Hippocampal formation (tissue), 2 donors: ENCODE data around the gene POLD2.

Experiments used
- DNase-seq, 2 donors: peaks; one replicate each; lab custom pipeline; 2025; lab: John Stamatoyannopoulos, UW

The POLD2 gene

DNA sequence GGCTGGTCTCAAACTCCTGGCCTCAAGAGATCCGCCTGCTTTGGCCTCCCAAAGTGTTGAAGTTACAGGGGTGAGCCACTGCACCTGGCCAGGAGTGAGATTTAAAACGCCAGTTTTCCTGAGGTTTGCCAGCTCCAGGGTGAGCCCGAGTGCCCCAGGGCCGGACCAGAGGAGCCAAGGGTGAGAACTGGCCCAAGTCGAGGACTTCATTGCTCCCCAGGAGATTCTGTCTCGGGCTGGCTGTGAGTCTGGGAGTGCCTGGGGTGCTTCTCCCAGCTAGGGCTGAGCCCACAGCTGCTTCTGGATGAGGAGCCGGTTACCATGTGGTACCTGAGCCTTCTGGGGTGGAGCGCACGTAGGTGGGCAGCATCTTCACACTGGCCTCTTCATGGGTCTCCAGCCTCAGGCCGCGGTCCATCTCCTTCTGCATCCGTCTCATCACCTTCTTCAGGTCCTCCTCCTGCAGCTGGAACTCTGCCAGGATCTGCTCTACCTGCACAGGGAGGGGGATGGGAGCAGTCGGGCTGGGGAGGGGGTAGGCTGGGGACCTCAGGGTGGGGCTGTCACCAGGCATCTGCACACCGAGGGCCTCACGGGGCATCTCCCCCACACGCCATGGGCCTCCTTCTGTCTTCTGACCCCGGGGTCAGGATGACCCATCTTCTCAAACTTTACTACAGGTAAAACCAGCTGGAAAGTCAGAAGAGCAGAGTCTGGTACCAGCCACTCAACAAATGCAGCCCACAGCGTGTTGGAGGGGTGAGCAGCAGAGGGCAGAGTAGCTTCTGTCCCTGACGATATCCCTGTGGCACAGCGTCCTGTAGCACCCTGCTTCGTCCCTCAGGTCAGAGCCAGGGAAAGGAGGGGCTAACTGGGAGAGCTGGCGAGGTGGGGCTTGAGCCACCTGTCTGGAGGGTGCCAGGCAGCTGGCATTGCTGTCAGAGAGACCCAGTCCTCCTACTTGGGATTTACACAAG is 29.9 kb upstream of the POLD2 start:
- no peak for DNase-seq

DNA sequence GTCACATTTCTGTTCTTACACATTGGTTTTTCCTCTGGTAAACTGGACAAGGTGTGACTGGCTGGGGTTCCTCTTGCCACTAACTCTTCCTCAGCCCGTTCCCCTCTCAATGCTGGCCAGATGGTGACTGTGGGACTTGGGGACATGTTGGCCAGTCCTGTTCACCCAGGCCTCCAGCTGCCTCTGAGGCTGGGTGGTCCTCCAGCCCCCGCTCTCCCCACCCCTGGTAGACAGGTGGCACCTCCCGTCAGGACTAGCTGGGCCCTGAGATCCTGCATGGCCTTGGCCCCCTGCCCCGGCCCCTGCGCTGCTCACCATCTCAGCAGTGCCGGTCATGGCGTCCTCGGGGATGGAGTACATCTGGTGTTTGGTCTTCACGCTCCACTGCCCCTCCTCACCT is 28.6 kb upstream of the POLD2 start:
- no peak for DNase-seq

DNA sequence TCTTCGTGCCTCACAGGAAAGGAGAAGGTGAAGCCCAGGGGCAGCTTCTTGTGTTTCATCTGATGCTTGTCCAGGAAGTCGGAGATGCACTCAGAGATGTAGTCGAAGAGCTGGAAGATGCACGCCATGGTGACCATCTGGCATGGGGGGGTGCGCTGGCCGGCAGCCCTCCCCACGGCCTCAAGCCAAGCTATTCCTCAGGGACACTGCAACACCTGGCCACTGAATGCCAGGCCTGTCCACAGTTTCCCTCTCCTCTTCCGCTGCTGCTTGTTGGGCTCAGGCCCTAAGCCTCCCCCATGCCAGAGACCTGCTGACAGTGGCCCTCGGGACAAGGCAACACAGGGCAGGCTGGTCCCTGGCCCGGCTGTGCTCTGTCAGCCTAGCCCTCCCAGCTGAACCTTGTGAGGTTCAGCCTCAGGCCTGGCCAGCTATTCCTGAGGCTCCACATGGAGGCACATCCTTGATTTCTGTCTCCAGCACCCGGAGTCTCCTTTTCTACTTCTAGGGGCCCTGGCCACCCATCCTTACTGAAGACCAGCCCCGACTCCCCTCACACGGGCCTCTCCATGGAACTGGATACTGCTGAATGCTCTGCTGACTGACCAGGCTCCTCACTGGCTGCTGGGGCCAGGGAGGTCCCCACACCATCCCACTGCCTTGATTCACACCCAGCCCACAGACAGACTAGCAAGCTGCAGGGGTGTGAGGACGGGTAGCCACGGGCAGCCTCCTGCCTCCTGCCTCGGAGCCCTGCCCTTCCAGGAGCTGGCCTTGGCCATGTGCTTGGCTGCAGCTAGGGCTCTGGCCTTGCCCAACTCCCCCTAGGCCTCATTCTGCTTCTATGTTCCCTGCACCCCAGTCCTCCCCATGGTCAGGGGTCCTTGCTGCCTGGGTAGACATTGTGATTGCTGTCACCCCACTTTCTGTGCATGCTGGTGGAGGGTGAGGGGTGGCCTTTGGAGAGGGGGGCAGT is 27.9 kb upstream of the POLD2 start:
- no peak for DNase-seq

DNA sequence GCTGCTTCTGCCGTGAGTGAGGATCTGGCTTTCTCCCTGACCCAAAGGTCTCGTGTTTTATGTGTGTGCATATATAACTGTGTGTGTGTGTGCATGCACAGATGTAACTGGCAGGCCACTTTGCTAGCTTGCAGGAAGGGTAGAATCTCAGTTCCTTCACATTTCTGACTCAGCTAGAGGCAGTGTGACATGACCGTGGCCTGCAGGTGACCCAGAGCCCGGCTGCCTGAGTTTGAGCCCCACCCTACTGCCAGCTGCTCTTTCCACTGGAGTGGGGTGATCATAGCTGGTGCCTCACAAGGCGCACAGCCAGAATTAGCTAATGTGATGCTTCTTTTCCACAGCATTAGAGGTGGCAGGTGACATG is 27.1 kb upstream of the POLD2 start:
- no peak for DNase-seq

DNA sequence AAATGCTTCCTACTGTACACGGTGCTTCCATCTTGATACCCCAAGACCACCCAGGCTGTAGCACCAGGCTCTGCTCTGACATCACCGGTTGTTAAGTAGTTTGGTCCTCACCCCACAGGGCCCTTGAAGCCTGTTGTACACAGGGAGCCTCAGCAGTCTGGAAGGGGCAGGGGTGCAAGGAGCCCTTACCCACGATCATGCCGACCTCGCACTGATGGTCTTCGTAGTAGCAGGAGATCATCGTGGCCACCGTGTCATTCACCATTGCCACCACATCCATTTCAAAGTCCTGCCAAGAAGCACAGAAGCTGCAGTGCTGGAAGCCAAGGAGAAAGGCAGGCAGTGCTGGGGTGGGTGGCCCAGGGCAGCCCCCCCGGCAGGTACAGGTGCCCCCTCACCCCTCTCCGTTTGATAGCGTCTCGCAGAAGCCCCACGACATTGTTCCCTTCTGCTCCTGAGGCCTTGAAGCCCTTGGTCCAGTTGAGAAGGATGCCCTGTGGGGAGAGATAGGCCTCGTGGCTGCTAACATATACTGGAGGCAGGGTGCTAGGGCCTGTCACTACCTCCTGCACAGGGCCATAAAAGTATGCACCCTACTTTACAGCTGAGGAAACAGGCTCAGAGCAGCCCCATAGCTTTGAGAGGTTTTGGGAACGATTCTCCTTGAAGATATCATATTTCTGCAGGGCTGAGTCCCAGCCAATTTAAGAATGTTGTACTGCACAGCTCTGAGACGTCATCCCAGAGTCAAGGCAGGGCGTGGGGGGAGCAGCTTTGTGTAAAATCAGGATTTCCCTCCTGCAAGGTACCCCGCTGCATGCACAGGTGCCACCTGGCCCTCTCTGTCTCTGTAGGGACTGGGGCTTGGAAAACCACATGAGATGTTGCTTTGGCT is 26.5 kb upstream of the POLD2 start:
- DNase-seq = no peak

DNA sequence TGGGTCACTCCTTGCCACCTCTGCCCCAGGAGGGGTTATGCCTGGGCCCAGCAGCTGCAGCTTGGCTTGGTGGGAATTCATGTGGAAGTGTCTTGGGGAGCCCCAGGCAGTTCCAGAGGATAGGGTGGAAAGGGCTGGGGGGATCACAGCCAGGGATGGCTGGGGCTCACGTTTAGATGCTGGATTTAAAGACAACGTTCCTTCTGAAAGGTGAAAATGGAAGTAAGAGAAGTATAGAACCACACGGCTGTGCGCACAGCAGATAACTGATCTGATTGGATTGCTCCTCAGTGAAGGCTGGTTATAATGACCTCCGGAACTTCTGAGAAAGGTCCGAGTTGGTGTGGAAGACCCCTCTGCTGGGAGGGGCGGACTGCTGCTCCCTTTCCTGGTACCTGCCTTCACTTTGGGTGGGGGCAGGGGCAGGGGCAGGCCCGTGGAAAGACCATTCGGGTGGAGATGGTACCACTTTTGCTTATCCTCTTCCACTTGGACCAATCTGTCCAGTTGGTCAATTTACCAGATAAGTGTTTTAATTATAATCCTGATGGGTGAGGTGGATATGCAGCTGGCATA is 25.7 kb upstream of the POLD2 start:
- no peak for DNase-seq

DNA sequence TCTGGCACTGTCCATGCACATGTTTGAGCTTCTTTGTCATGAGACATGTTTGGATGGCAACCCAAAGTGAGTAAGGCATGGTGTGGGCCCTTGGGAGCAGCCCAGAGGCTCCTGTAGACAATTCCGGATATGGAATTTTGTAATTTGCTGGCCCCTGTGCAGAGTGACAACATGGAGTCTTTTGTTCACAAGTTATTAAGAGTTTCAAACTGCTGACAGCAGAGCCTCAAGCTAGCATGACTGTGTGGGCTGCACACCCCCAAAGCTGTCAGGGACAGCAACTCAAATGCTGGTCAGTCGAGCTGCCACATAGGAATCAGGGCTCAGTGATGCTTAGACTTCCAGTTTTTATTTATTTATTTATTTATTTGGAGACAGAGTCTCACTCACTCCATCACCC is 24.8 kb upstream of the POLD2 start:
- DNase-seq = no peak

DNA sequence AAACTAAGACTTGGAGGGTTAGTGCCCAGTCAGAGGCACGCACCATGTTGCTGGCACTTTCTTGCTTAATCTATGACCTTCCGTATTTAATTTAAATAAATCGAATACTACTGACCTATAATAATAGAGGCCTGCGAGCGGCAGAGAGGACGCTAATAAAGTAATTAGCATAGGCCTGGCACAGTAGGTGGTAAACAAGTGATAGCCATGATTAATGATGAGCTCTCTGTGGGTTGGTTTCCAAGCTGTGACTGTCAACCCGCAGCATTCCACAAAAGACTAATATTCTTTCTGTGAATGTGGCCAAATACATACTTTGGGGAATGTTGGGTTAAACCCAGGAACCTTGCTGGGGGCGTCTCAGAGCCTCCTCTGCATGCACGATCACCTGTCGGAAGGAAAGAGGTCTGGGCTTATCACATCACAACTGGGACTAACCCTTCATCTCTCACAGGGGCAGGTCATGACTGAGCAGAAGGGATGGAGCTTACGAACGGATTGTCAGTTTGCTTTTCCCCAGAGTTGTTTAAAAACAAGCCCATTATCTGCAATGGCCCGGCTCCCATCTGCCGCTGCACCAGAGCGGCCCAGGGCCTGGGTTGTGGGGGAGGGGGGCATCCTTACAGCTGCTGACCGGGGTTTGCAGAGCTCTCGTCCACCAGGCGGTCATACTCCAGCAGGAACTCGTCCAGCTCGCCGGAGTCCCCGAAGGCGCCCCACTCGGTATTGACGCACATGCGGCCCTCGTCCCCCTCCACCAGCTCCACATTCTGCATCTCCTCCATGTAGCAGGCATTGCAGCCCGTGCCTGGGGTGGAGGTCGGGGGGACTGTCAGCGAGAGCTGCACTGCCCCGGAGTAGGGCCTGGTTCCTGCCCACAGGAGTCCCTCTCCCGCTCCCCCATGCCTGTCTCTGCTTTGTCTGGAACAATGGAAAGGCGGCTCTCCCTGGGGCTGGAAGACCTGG is 24.0 kb upstream of the POLD2 start:
- DNase-seq = no peak

DNA sequence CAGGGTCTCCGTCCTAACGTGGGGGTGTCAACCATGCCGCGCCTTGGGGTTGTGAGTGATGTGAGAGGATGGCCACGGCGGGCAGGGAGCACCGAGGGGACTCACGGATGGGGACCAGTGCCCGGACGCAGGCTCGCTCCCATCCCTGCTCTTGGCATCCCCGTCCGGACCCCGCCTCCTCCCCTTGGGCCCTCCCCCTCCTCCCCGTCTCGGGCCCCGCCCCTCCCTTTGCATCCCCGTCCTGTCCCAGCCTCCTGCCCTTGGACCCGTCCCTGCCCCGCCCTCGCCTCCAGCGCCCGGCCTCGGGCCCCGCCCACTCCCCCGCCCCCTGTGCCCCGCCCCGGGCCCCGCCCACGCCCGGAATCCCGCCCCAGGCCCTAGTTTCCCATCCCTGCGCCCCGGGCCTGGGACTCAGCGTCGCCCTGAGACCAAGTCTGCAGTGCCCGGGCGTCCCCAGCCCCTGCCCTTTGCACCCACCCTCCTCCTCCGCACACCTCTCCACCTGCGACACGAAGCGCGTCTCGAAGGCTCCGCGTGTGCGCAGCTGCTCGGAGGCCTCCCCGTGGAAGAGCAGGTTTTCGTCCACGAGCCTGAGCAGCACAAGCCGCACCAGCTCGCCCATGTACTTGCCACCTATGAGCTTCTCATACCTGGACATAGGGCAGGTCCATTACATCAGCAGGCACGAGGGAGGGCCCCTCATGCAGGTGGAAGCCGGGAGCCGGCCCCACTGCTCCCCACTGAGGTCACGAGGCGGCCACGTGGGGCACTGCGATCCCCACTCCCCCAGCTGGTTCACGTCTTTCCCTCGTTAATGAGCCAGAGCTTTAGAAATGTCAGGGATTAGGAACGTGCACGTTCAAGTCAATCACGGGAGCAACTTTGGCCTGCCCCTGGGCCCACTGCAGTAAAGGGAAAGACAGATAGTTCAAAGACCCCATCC is 22.9 kb upstream of the POLD2 start:
- DNase-seq = peak; percentile 40 to 86

DNA sequence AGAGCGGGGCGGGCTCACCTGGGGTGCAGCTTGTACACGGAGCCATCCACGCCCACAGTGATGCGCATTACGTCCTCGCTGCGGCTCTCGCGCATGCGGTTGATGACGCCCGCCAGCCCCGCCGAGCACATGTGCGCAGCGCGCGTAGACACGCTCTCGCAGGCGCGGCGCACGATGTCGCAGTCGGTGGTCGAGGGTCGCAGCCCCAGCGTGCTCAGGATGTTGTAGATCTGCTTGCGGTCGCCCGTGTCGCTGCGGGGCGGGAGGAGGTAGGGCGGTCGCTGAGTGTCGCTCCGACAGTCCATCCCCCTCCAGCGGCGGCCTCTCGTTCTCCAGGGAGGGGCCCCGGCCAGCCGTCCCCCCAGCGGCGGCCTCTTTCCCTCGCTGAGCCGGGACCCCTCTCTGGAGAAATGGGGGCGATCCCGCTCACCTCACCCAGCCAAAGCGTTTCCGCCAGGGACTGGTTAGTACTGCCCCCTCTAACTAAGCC is 22.2 kb upstream of the POLD2 start:
- no peak for DNase-seq

DNA sequence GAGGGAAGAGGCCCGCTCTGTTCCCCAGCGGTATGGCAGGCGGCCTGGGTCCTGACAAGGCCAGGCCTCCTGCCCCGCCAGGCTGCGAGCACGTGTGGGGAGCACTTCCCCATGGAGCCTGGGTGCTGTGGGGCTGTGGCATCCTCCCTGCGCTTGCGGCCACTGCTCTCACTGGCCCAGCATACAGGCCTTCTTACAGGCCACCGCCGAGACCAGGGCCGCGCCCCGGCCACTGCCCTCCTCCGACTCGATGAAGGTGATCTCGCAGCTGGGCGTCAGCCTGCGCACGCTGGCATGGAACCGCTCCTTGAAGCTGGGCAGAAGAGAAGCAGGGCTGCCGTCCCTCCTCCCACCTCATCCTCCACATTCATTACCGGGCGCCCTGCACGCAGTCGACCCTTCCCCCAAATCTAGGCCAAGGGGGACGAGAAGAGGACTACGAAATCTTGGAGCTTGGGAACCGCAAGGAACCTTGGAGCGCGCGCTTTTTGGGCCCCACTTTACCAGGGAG is 21.7 kb upstream of the POLD2 start:
- no peak for DNase-seq

DNA sequence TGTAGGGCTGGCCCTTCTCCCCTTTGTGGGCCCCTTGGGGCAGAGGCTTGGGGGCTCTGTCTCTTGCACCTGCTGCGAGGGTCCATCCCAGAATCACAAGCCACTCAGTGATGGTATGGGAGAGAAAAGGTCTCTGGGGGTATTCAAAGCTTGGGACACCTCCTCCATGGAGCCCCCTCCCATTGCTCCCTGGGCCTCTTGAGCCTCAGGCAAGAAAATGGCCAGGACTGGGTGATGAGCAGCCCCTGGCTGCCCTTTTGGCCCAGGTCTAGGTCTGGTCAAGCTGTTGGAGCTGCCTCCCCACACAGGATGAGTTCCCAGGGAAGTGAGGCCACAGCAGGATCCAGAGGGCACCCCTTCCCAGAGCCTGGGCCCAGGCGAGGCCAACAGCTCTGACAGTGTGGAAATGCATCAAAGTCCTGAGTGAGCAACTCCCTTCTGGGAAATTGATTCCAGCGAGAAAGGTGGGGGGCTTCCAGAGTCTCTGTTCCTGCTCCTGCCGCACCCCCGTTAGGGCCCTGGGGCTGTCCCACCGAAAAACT is 21.1 kb upstream of the POLD2 start:
- no peak for DNase-seq

DNA sequence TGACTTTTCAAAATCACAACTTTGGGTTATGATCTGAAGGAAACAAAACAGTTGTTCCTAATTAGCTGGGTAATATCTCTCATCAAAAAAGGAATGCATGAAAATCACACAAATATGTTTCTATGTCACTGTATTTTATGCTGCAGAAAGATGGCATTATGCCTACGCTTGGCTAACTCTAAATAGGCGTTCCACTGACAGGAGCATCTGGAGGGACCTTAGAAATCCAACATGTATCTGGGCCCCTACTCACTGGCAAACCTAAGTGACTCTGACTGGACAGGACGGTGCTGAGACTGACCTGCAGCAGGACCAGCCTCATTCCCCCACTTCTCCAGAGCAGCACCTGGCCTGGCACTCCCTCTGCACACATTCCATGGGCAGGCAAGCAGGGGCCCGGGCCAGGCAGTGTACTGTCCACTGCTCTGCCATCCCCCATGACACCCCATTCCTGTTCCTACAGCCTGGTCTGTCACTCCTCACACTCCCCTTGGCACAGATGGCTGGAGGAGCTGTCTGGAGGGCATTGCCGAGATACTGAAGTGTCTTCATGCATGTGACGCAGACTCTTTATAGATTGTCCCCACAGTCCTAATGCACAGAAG is 20.4 kb upstream of the POLD2 start:
- no peak for DNase-seq

DNA sequence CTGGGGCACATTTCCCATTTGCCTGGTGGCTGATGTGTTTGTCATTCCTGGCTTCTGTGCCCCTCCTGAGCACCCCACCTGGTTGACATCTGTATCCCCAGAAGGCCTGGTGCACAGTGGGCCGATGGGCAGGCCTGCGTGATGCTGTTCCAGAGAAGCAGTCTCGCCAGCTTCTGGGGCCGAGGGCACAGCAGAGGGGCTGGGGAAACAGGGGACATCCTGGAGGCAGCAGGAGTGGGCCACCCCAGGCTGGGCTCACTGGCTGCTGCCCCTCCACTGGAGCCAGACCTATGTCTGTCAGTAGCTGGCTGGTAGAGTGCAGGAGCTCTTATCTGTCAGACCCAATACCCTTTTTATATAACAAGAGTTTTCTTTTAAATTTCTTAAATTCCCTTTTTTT is 18.7 kb upstream of the POLD2 start:
- no peak for DNase-seq

DNA sequence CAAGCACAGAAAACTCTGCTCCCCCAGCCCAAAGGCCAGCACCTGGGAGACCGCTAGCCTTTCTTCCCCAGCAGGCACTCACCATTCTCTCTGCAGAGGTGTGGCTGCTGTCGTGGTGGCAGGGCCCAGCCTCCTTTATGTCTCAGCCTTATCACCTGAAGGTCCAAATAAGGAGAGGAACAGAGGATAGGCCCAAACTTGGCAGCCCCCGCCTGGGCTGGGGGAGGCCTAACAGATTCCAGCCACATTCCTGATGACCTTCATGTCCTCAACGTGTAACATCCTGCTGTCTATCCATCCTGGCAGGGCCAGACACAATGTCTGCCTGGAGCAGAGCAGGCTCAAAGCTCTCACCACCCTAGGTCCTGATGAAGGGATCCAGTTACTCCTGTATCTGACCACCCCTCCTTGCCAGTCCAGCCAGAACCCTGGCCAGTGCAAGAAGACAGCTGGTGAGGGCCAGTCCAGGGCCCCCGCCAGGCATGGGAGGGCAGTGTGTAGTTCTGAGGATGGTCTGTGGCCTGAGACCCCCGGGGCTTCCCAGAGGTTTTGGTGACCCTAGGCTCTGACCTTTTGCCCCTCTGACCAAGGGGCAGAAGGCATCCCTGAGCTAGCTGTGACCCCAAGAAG is 18.0 kb upstream of the POLD2 start, which contains the start of gene MYL7:
Gene MYL7, minus strand, starts transcription at position 112 of the 630 bp plus-strand sequence. Its CDS starts 27 bp downstream, at position 85.
- no peak for DNase-seq

DNA sequence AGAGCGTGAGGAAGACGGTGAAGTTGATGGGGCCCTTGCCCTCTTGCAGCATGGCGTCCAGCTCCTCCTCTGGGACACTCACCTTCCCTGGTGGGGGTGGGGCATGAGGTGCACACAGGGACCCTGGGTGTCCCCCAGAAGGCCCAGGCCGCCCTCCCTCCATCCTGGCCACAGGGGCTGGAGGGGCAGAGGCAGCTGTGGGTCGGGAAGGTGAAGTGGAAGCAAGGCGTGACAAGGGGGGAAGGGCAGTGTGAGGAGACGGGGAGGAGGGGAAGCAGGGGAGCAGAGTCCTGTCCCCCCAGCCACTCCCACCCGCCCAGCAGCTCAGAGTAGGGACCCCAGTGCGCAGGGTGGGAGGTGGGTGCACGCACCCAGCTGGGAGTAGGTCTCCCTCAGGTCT is 17.0 kb upstream of the POLD2 start:
- no peak for DNase-seq

DNA sequence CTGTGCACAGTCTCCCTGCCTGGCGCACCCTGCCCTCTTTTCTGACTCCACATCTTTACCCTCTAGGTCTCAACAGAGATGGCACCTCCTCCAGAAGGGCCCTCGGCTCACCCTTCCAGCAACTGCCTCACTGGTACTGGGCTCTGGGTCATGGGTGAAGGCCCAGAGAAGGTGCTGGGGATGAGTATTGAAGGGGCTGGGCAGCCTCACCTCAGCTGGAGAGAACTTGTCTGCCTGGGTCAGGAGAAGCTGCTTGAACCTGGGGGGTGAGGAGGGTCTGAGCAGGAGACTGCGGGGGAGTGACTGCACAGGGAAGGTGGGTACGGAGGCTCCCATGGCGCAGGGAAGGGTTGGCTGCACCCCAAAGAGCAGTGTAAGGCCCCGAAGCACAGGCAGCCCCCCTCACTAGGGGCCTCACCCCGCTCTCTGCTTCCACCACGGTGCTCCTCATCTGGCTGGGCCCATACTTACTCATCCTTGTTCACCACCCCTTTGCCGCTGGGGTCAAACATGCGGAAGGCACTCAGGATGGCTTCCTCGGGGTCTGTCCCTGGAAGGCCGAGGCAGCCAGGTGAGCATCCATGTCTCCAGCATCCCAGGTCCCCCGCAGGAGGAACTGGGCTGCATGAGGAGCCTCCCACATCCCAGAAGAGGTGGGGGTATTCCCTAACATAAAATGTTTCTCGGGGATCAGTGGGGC is 16.1 kb upstream of the POLD2 start:
- no peak for DNase-seq
